GM18870 (cell line): Measurements from ENCODE around the gene EPHB1.

ENCODE experiments used
- ATAC-seq: cut with Tn5 transposase; IDR thresholded peaks from one replicate; pipeline ENCODE4 v1.9.1; 2021; ENCODE audit warnings: moderate library complexity; ENCODE audit not compliant: unreplicated experiment

EPHB1 gene

GRCh38 chr3:135181408-135181807 lies 386.3 kb downstream of the EPHB1 start:
- ATAC-seq = no peak

- no peak for ATAC-seq
Observed at GRCh38 chr3:135182364-135182998, 387.4 kb downstream of the EPHB1 start.

GRCh38 chr3:135190658-135191057 lies 395.6 kb downstream of the EPHB1 start:
- ATAC-seq = no peak

GRCh38 chr3:135191708-135192107 lies 396.6 kb downstream of the EPHB1 start:
- no peak for ATAC-seq

GRCh38 chr3:135192929-135193328 lies 397.9 kb downstream of the EPHB1 start:
- ATAC-seq = no peak

GRCh38 chr3:135197246-135197645 lies 402.2 kb downstream of the EPHB1 start:
- peak; percentile 61 for ATAC-seq

- no peak for ATAC-seq
Observed at GRCh38 chr3:135197856-135198255, 402.8 kb downstream of the EPHB1 start.

GRCh38 chr3:135199137-135199536 lies 404.1 kb downstream of the EPHB1 start:
- no peak for ATAC-seq

- ATAC-seq = no peak
Observed at GRCh38 chr3:135203026-135203425, 408.0 kb downstream of the EPHB1 start.

GRCh38 chr3:135213213-135213612 lies 418.2 kb downstream of the EPHB1 start:
- ATAC-seq = no peak

- no peak for ATAC-seq
Observed at GRCh38 chr3:135213822-135214221, 418.8 kb downstream of the EPHB1 start.

GRCh38 chr3:135214400-135214799 lies 419.3 kb downstream of the EPHB1 start:
- no peak for ATAC-seq

GRCh38 chr3:135215516-135215915 lies 420.5 kb downstream of the EPHB1 start:
- no peak for ATAC-seq

GRCh38 chr3:135216659-135217058 lies 421.6 kb downstream of the EPHB1 start:
- no peak for ATAC-seq

- ATAC-seq = no peak
Observed at GRCh38 chr3:135217730-135218129, 422.7 kb downstream of the EPHB1 start.

- no peak for ATAC-seq
Observed at GRCh38 chr3:135218304-135218703, 423.2 kb downstream of the EPHB1 start.

GRCh38 chr3:135218782-135219181 lies 423.7 kb downstream of the EPHB1 start:
- ATAC-seq = no peak

- no peak for ATAC-seq
Observed at GRCh38 chr3:135224815-135225362, 429.8 kb downstream of the EPHB1 start.

- ATAC-seq = peak; percentile 72
Observed at GRCh38 chr3:135226057-135226456, 431.0 kb downstream of the EPHB1 start.

GRCh38 chr3:135228201-135228600 lies 433.1 kb downstream of the EPHB1 start:
- ATAC-seq = no peak

GRCh38 chr3:135229018-135229495 lies 434.0 kb downstream of the EPHB1 start:
- no peak for ATAC-seq

- ATAC-seq = no peak
Observed at GRCh38 chr3:135231737-135232136, 436.7 kb downstream of the EPHB1 start.

- no peak for ATAC-seq
Observed at GRCh38 chr3:135232226-135232625, 437.2 kb downstream of the EPHB1 start.
